SK-N-SH (cell line): Measurements from ENCODE around the gene MRPS17. TPM values are rescaled to one million over a fixed set of nuclear protein-coding genes. Genes with fewer than 3 reads are reported as not detected.

Experiments
- CTCF ChIA-PET: fragments of 300-600, 350-600 bp; formaldehyde crosslinking; extraction: SDS; loops from one replicate; lab custom pipeline; 2021; lab: Yijun Ruan, JAX
- POLR2A ChIA-PET: fragments of 350-600 bp; sonication (Branson Sonifier 250); formaldehyde crosslinking; extraction: SDS; loops from one replicate; lab custom pipeline; 2020; ENCODE audit warnings: antibody characterized with exemption, inconsistent platforms; lab: Yijun Ruan, JAX
- DNase-seq: peaks from one replicate; pipeline ENCODE4 v3.0.0; 2012
- H2AFZ ChIP-seq: fragments of 200-600 bp; sonication (generic); 2 replicates; pipeline ENCODE4 v1.8.1; 2016; ENCODE audit warnings: antibody characterized with exemption, mild to moderate bottlenecking, low read depth
- H3F3A ChIP-seq: fragments of 200-600 bp; sonication (generic); replicated peaks from 2 replicates; pipeline ENCODE3; 2016; ENCODE audit warnings: antibody characterized with exemption, mild to moderate bottlenecking; ENCODE audit not compliant: insufficient read depth
- H3K27ac ChIP-seq, 2 experiments: fragments of 200-500 bp in 1 of 2; fragments of 200-600 bp in 1 of 2; sonication (Bioruptor generic) in 1 of 2; sonication (generic), shearing (Covaris generic) in 1 of 2; 2 replicates each; pipeline versions ENCODE4 v1.5.1 to v1.6.1; 2014 to 2016; ENCODE audit warnings: low read depth in 2 of 2, inconsistent platforms in 1 of 2, low read length in 1 of 2, mild to moderate bottlenecking in 1 of 2, mixed read lengths in 1 of 2
- H3K27me3 ChIP-seq: fragments of 200-600 bp; sonication (generic), shearing (Covaris generic); 2 replicates; pipeline ENCODE4 v1.6.1; 2016; ENCODE audit warnings: mixed run types; ENCODE audit not compliant: insufficient read depth
- H3K36me3 ChIP-seq, 2 experiments: fragments of 200-500 bp in 1 of 2; fragments of 200-600 bp in 1 of 2; sonication (Bioruptor generic) in 1 of 2; sonication (generic) in 1 of 2; replicated peaks in 1 of 2; 2 replicates each; pipeline versions ENCODE3 to v1.5.1; 2014 to 2016; ENCODE audit warnings: low read length in 1 of 2, mild to moderate bottlenecking in 1 of 2; ENCODE audit not compliant: insufficient read depth in 2 of 2, control insufficient read depth in 1 of 2
- H3K4me1 ChIP-seq, 2 experiments: fragments of 200-500 bp in 1 of 2; fragments of 200-600 bp in 1 of 2; sonication (Bioruptor generic) in 1 of 2; sonication (generic), shearing (Covaris generic) in 1 of 2; 2 replicates each; pipeline versions ENCODE4 v1.5.1 to v1.6.1; 2014 to 2016; ENCODE audit warnings: low read depth in 1 of 2, low read length in 1 of 2, mixed run types in 1 of 2; ENCODE audit not compliant: insufficient read depth in 2 of 2, control insufficient read depth in 1 of 2
- H3K4me2 ChIP-seq: fragments of 200-600 bp; sonication (generic), shearing (Covaris generic); 2 replicates; pipeline ENCODE4 v1.6.1; 2017; ENCODE audit warnings: mixed run types
- H3K4me3 ChIP-seq, 2 experiments: fragments of 200-500 bp in 1 of 2; fragments of 200-600 bp in 1 of 2; sonication (Bioruptor generic) in 1 of 2; sonication (generic), shearing (Covaris generic) in 1 of 2; 2 replicates each; pipeline versions ENCODE4 v1.5.1 to v1.8.1; 2014 to 2016; ENCODE audit warnings: low read depth in 2 of 2, inconsistent platforms in 1 of 2, low read length in 1 of 2, mild to moderate bottlenecking in 1 of 2, mixed read lengths in 1 of 2, moderate library complexity in 1 of 2
- H3K79me2 ChIP-seq: fragments of 200-600 bp; sonication (generic); 2 replicates; pipeline ENCODE4 v1.8.1; 2017; ENCODE audit warnings: mild to moderate bottlenecking; ENCODE audit not compliant: insufficient read depth
- H3K9ac ChIP-seq: fragments of 200-600 bp; sonication (generic); 2 replicates; pipeline ENCODE4 v1.6.1; 2017; ENCODE audit warnings: mixed run types
- H3K9me2 ChIP-seq: fragments of 200-600 bp; sonication (generic); 2 replicates; pipeline ENCODE4 v1.6.1; 2017; ENCODE audit warnings: mixed run types
- H3K9me3 ChIP-seq: fragments of 200-600 bp; sonication (generic); 2 replicates; pipeline ENCODE4 v1.6.1; 2017; ENCODE audit warnings: mixed run types, mild to moderate bottlenecking, moderate library complexity
- H4K20me1 ChIP-seq: fragments of 200-600 bp; sonication (generic); 2 replicates; pipeline ENCODE4 v1.6.1; 2017; ENCODE audit warnings: mild to moderate bottlenecking, mixed run types; ENCODE audit not compliant: insufficient read depth
- CHD2 ChIP-seq: fragments of 150-350 bp; IDR thresholded peaks from 2 replicates; pipeline ENCODE4 v1.6.1; 2018; ENCODE audit warnings: low read length; ENCODE audit not compliant: partially characterized antibody
- ELF1 ChIP-seq: IDR thresholded peaks from 2 replicates; pipeline ENCODE4 v1.4.0; 2012
- EP300 ChIP-seq, 2 experiments: IDR thresholded peaks; 2 replicates each; pipeline versions ENCODE4 v1.4.0 to v1.6.1; 2012; ENCODE audit warnings: borderline replicate concordance in 1 of 2, low read depth in 1 of 2, low read length in 1 of 2
- PBX3 ChIP-seq: IDR thresholded peaks from 2 replicates; pipeline ENCODE4; 2012
- SIN3A ChIP-seq: IDR thresholded peaks from 2 replicates; pipeline ENCODE4 v1.6.1; 2012; ENCODE audit warnings: low read depth, mild to moderate bottlenecking, low read length, moderate library complexity, borderline replicate concordance
- ZBTB33 ChIP-seq: IDR thresholded peaks from 2 replicates; pipeline ENCODE4 v1.4.0; 2012; ENCODE audit warnings: low read depth, borderline replicate concordance
- WGBS: methylation state at CpG from one replicate; pipeline ENCODE4 v1.1.6; 2017; ENCODE audit warnings: low lambda C conversion rate; 5-methylcytosine and 5-hydroxymethylcytosine counted together
- polyA plus RNA-seq, 3 experiments: library from polyadenylated mRNA; depleted of rRNA; stranded (reverse); fragments of >200 nt; gene quantifications; 2 replicates each; pipeline ENCODE4 v1.2.3, GENCODE V29; 2012

MRPS17 gene
- polyA plus RNA-seq, 1 of the 3 experiments (the other 2 are of a cell fraction): 17.4 TPM

GRCh38 chr7:55992346-55992745, 40.7 kb downstream of the MRPS17 start:
- Histone ChIP-seq H3K9me2 (no peaks in the 10 kb centered on the region), H3K4me2 (no peak overlapping the region), H3K4me3 (no peak overlapping the region), H3K27me3 (no peaks in the 10 kb centered on the region), H3F3A (peaks cover 19% of the 10 kb centered on the region), H3K9me3 (no peaks in the 10 kb centered on the region), H4K20me1 (no peaks in the 10 kb centered on the region), H3K36me3 (peaks cover 22 to 40% of the 10 kb centered on the region in 2 experiments), H3K4me1 (peaks cover 0 to 11% of the 10 kb centered on the region in 2 experiments; a peak in 1 of 4 replicates), H3K79me2 (no peaks in the 10 kb centered on the region), H3K9ac (no peak overlapping the region), H2AFZ (no peak overlapping the region), H3K27ac (peak overlapping the region in 1 of 2 experiments; percentile 25; a peak in 2 of 4 replicates)
- CTCF ChIA-PET: no interaction called here
- DNase-seq: no peak
- WGBS: 56% methylated on average over 3 of the region's 3 CpGs
- TF ChIP-seq CHD2 (no peak), PBX3 (peak; percentile 53)
- POLR2A ChIA-PET: no interaction called here

- CTCF ChIA-PET: interaction anchor here (0.6 to 1.6 kb wide), 3 partner anchors 68 to 334 kb away, joined by 3 to 4 read pairs (median 3); no protein-coding TSS in a partner anchor
- Histone ChIP-seq H4K20me1 (no peaks in the 10 kb centered on the region), H2AFZ (no peak overlapping the region), H3K4me2 (no peak overlapping the region), H3K9me2 (no peaks in the 10 kb centered on the region)
- no peak for TF ChIP-seq SIN3A
- no peak for TF ChIP-seq ELF1
- TF ChIP-seq EP300 (IDR thresholded peaks at IDR 0.05; ENCODE audit: borderline replicate concordance in 1 of 2, low read depth in 1 of 2, low read length in 1 of 2): no peak
- TF ChIP-seq, all 33 proteins: peak for 0
- Histone ChIP-seq H3K4me1 (peaks cover 0 to 10% of the 10 kb centered on the region in 2 experiments; a peak in 1 of 4 replicates), H3K27ac (no peak overlapping the region), H3K9me3 (no peaks in the 10 kb centered on the region), H3K4me3 (no peak overlapping the region), H3K27me3 (no peaks in the 10 kb centered on the region), H3K79me2 (no peaks in the 10 kb centered on the region), H3K36me3 (peaks cover 34 to 47% of the 10 kb centered on the region in 2 experiments), H3F3A (peaks cover 21% of the 10 kb centered on the region), H3K9ac (no peak overlapping the region)
- WGBS: 93% methylated on average over 8 of the region's 8 CpGs
- POLR2A ChIA-PET: no interaction called here
- DNase-seq: no peak
These were observed 45.3 kb downstream of the MRPS17 start for GRCh38 chr7:55996856-55997500.

GRCh38 chr7:56003749-56004148, 52.1 kb downstream of the MRPS17 start:
- no peak overlapping the region for H3K4me2 ChIP-seq
- no peak overlapping the region for H3K4me3 ChIP-seq
- H2AFZ ChIP-seq: no peak overlapping the region
- no peaks in the 10 kb centered on the region for H3K4me1 ChIP-seq
- H3K9me2 ChIP-seq: no peaks in the 10 kb centered on the region
- H4K20me1 ChIP-seq: no peaks in the 10 kb centered on the region
- WGBS: 89% methylated on average over 4 of the region's 4 CpGs
- no peak overlapping the region for H3K27ac ChIP-seq
- peaks cover 5 to 11% of the 10 kb centered on the region in 2 experiments for H3K36me3 ChIP-seq
- H3K9me3 ChIP-seq: no peaks in the 10 kb centered on the region
- no peak for TF ChIP-seq ZBTB33
- no peaks in the 10 kb centered on the region for H3K27me3 ChIP-seq
- no peak overlapping the region for H3K9ac ChIP-seq
- no peaks in the 10 kb centered on the region for H3K79me2 ChIP-seq
- POLR2A ChIA-PET: no interaction called here
- CTCF ChIA-PET: interaction anchor here (0.7 to 6.9 kb wide), 5 partner anchors 15 to 70 kb away, joined by 4 to 67 read pairs (median 4); no protein-coding TSS in a partner anchor
- DNase-seq: no peak
- H3F3A ChIP-seq: peaks cover 6% of the 10 kb centered on the region

Other genes starting within 250 kb of the MRPS17 start
- gene SEPTIN14, start 89.1 kb upstream of the MRPS17 start, polyA plus RNA-seq (2012; rRNA removed): not detected in 2 replicates
- gene ZNF713, start 64.4 kb upstream of the MRPS17 start, polyA plus RNA-seq (2012; rRNA removed): 1.6 and 2.6 TPM in 2 replicates
- gene NIPSNAP2, start 12.7 kb downstream of the MRPS17 start, polyA plus RNA-seq (2012; rRNA removed): 57.5 and 64.7 TPM in 2 replicates
- 42.0 and 50.5 TPM in 2 replicates for gene PSPH, start 99.6 kb downstream of the MRPS17 start, polyA plus RNA-seq (2012; rRNA removed)
- gene CCT6A, start 99.9 kb downstream of the MRPS17 start, polyA plus RNA-seq (2012; rRNA removed): 221 and 345 TPM in 2 replicates
- gene SUMF2, start 112.4 kb downstream of the MRPS17 start, polyA plus RNA-seq (2012; rRNA removed): 130 and 162 TPM in 2 replicates
- gene PHKG1, start 141.1 kb downstream of the MRPS17 start, polyA plus RNA-seq (2012; rRNA removed): 0.91 and 2.5 TPM in 2 replicates
- 500 and 624 TPM in 2 replicates for gene CHCHD2, start 154.6 kb downstream of the MRPS17 start, polyA plus RNA-seq (2012; rRNA removed)
- gene NUPR2, start 164.5 kb downstream of the MRPS17 start, polyA plus RNA-seq (2012; rRNA removed): not detected in 2 replicates